SK-N-SH (cell line): Measurements from ENCODE around the gene HAND2. TPM values are rescaled to one million over a fixed set of nuclear protein-coding genes. Genes with fewer than 3 reads are reported as not detected.

Source experiments
- CTCF ChIA-PET: fragments of 300-600, 350-600 bp; formaldehyde crosslinking; extraction: SDS; loops from one replicate; lab custom pipeline; 2021; lab: Yijun Ruan, JAX
- POLR2A ChIA-PET: fragments of 350-600 bp; sonication (Branson Sonifier 250); formaldehyde crosslinking; extraction: SDS; loops from one replicate; lab custom pipeline; 2020; ENCODE audit warnings: antibody characterized with exemption, inconsistent platforms; lab: Yijun Ruan, JAX
- DNase-seq: peaks from one replicate; pipeline ENCODE4 v3.0.0; 2012
- H2AFZ ChIP-seq: fragments of 200-600 bp; sonication (generic); 2 replicates; pipeline ENCODE4 v1.8.1; 2016; ENCODE audit warnings: antibody characterized with exemption, mild to moderate bottlenecking, low read depth
- H3F3A ChIP-seq: fragments of 200-600 bp; sonication (generic); replicated peaks from 2 replicates; pipeline ENCODE3; 2016; ENCODE audit warnings: antibody characterized with exemption, mild to moderate bottlenecking; ENCODE audit not compliant: insufficient read depth
- H3K27ac ChIP-seq, 2 experiments: fragments of 200-500 bp in 1 of 2; fragments of 200-600 bp in 1 of 2; sonication (Bioruptor generic) in 1 of 2; sonication (generic), shearing (Covaris generic) in 1 of 2; 2 replicates each; pipeline versions ENCODE4 v1.5.1 to v1.6.1; 2014 to 2016; ENCODE audit warnings: low read depth in 2 of 2, inconsistent platforms in 1 of 2, low read length in 1 of 2, mild to moderate bottlenecking in 1 of 2, mixed read lengths in 1 of 2
- H3K27me3 ChIP-seq: fragments of 200-600 bp; sonication (generic), shearing (Covaris generic); 2 replicates; pipeline ENCODE4 v1.6.1; 2016; ENCODE audit warnings: mixed run types; ENCODE audit not compliant: insufficient read depth
- H3K36me3 ChIP-seq, 2 experiments: fragments of 200-500 bp in 1 of 2; fragments of 200-600 bp in 1 of 2; sonication (Bioruptor generic) in 1 of 2; sonication (generic) in 1 of 2; replicated peaks in 1 of 2; 2 replicates each; pipeline versions ENCODE3 to v1.5.1; 2014 to 2016; ENCODE audit warnings: low read length in 1 of 2, mild to moderate bottlenecking in 1 of 2; ENCODE audit not compliant: insufficient read depth in 2 of 2, control insufficient read depth in 1 of 2
- H3K4me1 ChIP-seq, 2 experiments: fragments of 200-500 bp in 1 of 2; fragments of 200-600 bp in 1 of 2; sonication (Bioruptor generic) in 1 of 2; sonication (generic), shearing (Covaris generic) in 1 of 2; 2 replicates each; pipeline versions ENCODE4 v1.5.1 to v1.6.1; 2014 to 2016; ENCODE audit warnings: low read depth in 1 of 2, low read length in 1 of 2, mixed run types in 1 of 2; ENCODE audit not compliant: insufficient read depth in 2 of 2, control insufficient read depth in 1 of 2
- H3K4me2 ChIP-seq: fragments of 200-600 bp; sonication (generic), shearing (Covaris generic); 2 replicates; pipeline ENCODE4 v1.6.1; 2017; ENCODE audit warnings: mixed run types
- H3K4me3 ChIP-seq, 2 experiments: fragments of 200-500 bp in 1 of 2; fragments of 200-600 bp in 1 of 2; sonication (Bioruptor generic) in 1 of 2; sonication (generic), shearing (Covaris generic) in 1 of 2; 2 replicates each; pipeline versions ENCODE4 v1.5.1 to v1.8.1; 2014 to 2016; ENCODE audit warnings: low read depth in 2 of 2, inconsistent platforms in 1 of 2, low read length in 1 of 2, mild to moderate bottlenecking in 1 of 2, mixed read lengths in 1 of 2, moderate library complexity in 1 of 2
- H3K79me2 ChIP-seq: fragments of 200-600 bp; sonication (generic); 2 replicates; pipeline ENCODE4 v1.8.1; 2017; ENCODE audit warnings: mild to moderate bottlenecking; ENCODE audit not compliant: insufficient read depth
- H3K9ac ChIP-seq: fragments of 200-600 bp; sonication (generic); 2 replicates; pipeline ENCODE4 v1.6.1; 2017; ENCODE audit warnings: mixed run types
- H3K9me2 ChIP-seq: fragments of 200-600 bp; sonication (generic); 2 replicates; pipeline ENCODE4 v1.6.1; 2017; ENCODE audit warnings: mixed run types
- H3K9me3 ChIP-seq: fragments of 200-600 bp; sonication (generic); 2 replicates; pipeline ENCODE4 v1.6.1; 2017; ENCODE audit warnings: mixed run types, mild to moderate bottlenecking, moderate library complexity
- H4K20me1 ChIP-seq: fragments of 200-600 bp; sonication (generic); 2 replicates; pipeline ENCODE4 v1.6.1; 2017; ENCODE audit warnings: mild to moderate bottlenecking, mixed run types; ENCODE audit not compliant: insufficient read depth
- ELF1 ChIP-seq: IDR thresholded peaks from 2 replicates; pipeline ENCODE4 v1.4.0; 2012
- EP300 ChIP-seq, 2 experiments: IDR thresholded peaks; 2 replicates each; pipeline versions ENCODE4 v1.4.0 to v1.6.1; 2012; ENCODE audit warnings: borderline replicate concordance in 1 of 2, low read depth in 1 of 2, low read length in 1 of 2
- EZH2phosphoT487 ChIP-seq: fragments of 200-600 bp; sonication (generic); IDR thresholded peaks from 2 replicates; pipeline ENCODE4 v1.6.1; 2017; ENCODE audit warnings: low read depth, mixed run types, mild to moderate bottlenecking, antibody characterized with exemption, moderate library complexity, borderline replicate concordance
- FOSL2 ChIP-seq: IDR thresholded peaks from 2 replicates; pipeline ENCODE4 v1.4.0; 2012; ENCODE audit warnings: low read depth, mild to moderate bottlenecking, moderate library complexity, borderline replicate concordance
- FOXJ3 ChIP-seq: sonication (generic); formaldehyde crosslinking; IDR thresholded peaks from 2 replicates; pipeline ENCODE4 v1.5.1; 2020; ENCODE audit warnings: mild to moderate bottlenecking, missing genetic modification reagents
- GABPA ChIP-seq: IDR thresholded peaks from 2 replicates; pipeline ENCODE4 v1.4.0; 2012; ENCODE audit warnings: low read depth, mild to moderate bottlenecking
- GATA2 ChIP-seq: sonication (generic); formaldehyde crosslinking; IDR thresholded peaks from 2 replicates; pipeline ENCODE4 v1.5.0; 2020; ENCODE audit warnings: mild to moderate bottlenecking, missing genetic modification reagents
- JUND ChIP-seq: IDR thresholded peaks from 2 replicates; pipeline ENCODE4 v1.4.0; 2012
- MAX ChIP-seq: IDR thresholded peaks from 2 replicates; pipeline ENCODE4 v1.4.0; 2012; ENCODE audit warnings: low read depth
- MXI1 ChIP-seq: IDR thresholded peaks from 2 replicates; pipeline ENCODE4 v1.6.1; 2012; ENCODE audit warnings: mild to moderate bottlenecking, low read depth, low read length, improper control_type of control experiment
- NRF1 ChIP-seq: IDR thresholded peaks from 2 replicates; pipeline ENCODE4 v1.6.1; 2012; ENCODE audit warnings: low read depth, mild to moderate bottlenecking, low read length
- PBX3 ChIP-seq: IDR thresholded peaks from 2 replicates; pipeline ENCODE4; 2012
- POLR2AphosphoS5 ChIP-seq: IDR thresholded peaks from 2 replicates; pipeline ENCODE4 v1.6.1; 2012; ENCODE audit warnings: low read depth, low read length
- RAD21 ChIP-seq: IDR thresholded peaks from 2 replicates; pipeline ENCODE4 v1.6.1; 2012; ENCODE audit warnings: mild to moderate bottlenecking, low read length
- RCOR1 ChIP-seq: fragments of 150-350 bp; IDR thresholded peaks from 2 replicates; pipeline ENCODE4 v1.6.1; 2017; ENCODE audit warnings: antibody characterized with exemption, low read length
- RFX5 ChIP-seq: IDR thresholded peaks from 2 replicates; pipeline ENCODE4 v1.6.1; 2012; ENCODE audit warnings: mild to moderate bottlenecking, improper control_type of control experiment, low read length
- RXRA ChIP-seq: IDR thresholded peaks from 2 replicates; pipeline ENCODE4 v1.4.0; 2012; ENCODE audit warnings: low read depth, mild to moderate bottlenecking, borderline replicate concordance
- SIN3A ChIP-seq: IDR thresholded peaks from 2 replicates; pipeline ENCODE4 v1.6.1; 2012; ENCODE audit warnings: low read depth, mild to moderate bottlenecking, low read length, moderate library complexity, borderline replicate concordance
- SMC3 ChIP-seq: IDR thresholded peaks from 2 replicates; pipeline ENCODE4 v1.6.1; 2012; ENCODE audit warnings: low read depth, low read length, improper control_type of control experiment
- TAF1 ChIP-seq: IDR thresholded peaks from 2 replicates; pipeline ENCODE4 v1.6.1; 2012; ENCODE audit warnings: low read depth, mild to moderate bottlenecking, low read length, moderate library complexity, borderline replicate concordance
- TCF12 ChIP-seq: IDR thresholded peaks from 2 replicates; pipeline ENCODE4 v1.4.0; 2012
- TEAD4 ChIP-seq: IDR thresholded peaks from 2 replicates; pipeline ENCODE4 v1.4.0; 2012; ENCODE audit warnings: mild to moderate bottlenecking, borderline replicate concordance; ENCODE audit not compliant: insufficient read depth
- USF2 ChIP-seq: fragments of 150-350 bp; IDR thresholded peaks from 2 replicates; pipeline ENCODE4 v1.6.1; 2017; ENCODE audit warnings: antibody characterized with exemption, low read length, low read depth, borderline replicate concordance
- YY1 ChIP-seq: IDR thresholded peaks from 2 replicates; pipeline ENCODE4 v1.4.0; 2012; ENCODE audit warnings: low read depth, mild to moderate bottlenecking
- ZBTB33 ChIP-seq: IDR thresholded peaks from 2 replicates; pipeline ENCODE4 v1.4.0; 2012; ENCODE audit warnings: low read depth, borderline replicate concordance
- WGBS: methylation state at CpG from one replicate; pipeline ENCODE4 v1.1.6; 2017; ENCODE audit warnings: low lambda C conversion rate; 5-methylcytosine and 5-hydroxymethylcytosine counted together
- polyA plus RNA-seq, 3 experiments: library from polyadenylated mRNA; depleted of rRNA; stranded (reverse); fragments of >200 nt; gene quantifications; 2 replicates each; pipeline ENCODE4 v1.2.3, GENCODE V29; 2012
- TF ChIP-seq, protein P1 (sequence below): fragments of 150-350 bp; IDR thresholded peaks from 2 replicates; pipeline ENCODE4 v1.6.1; 2016; ENCODE audit warnings: mild to moderate bottlenecking, low read depth, low read length
- TF ChIP-seq, protein P2 (sequence below): fragments of 200-600 bp; sonication (generic); IDR thresholded peaks from 2 replicates; pipeline ENCODE4 v1.6.1; 2017; ENCODE audit warnings: antibody characterized with exemption, mild to moderate bottlenecking, moderate library complexity

Gene HAND2
- polyA plus RNA-seq, 1 of the 3 experiments (the other 2 are of a cell fraction): 106 TPM

- ChIA-PET POLR2A (interaction anchor here (0.6 to 7.8 kb wide), 15 partner anchors 8 to 666 kb away, joined by 3 to 76 read pairs (median 6); partner anchors contain the start of gene HAND2), CTCF (interaction anchor here (0.7 to 6.0 kb wide), 19 partner anchors 9 to 782 kb away, joined by 3 to 57 read pairs (median 4); no protein-coding TSS in a partner anchor)
- Histone ChIP-seq H3K9me2 (no peaks in the 10 kb centered on the region), H3K4me1 (peaks cover 11 to 34% of the 10 kb centered on the region in 2 experiments; a peak in 3 of 4 replicates), H3K79me2 (peaks cover 84% of the 10 kb centered on the region), H2AFZ (peak overlapping the region; percentile 73; the same call in 1 of the 2 replicates), H3K36me3 (peaks cover 4 to 67% of the 10 kb centered on the region in 2 experiments), H3K4me2 (peak overlapping the region; percentile 90), H3K27ac (peak overlapping the region; percentile 91 to 99), H3K27me3 (no peaks in the 10 kb centered on the region), H3F3A (peaks cover 5% of the 10 kb centered on the region), H3K9me3 (no peaks in the 10 kb centered on the region), H3K4me3 (peak overlapping the region; percentile 56 to 61), H3K9ac (peak overlapping the region; percentile 98; the same call in 1 of the 2 replicates), H4K20me1 (no peaks in the 10 kb centered on the region)
- 20% methylated on average over 12 of the region's 12 CpGs for WGBS
- DNase-seq: peak; percentile 72
- TF ChIP-seq RFX5 (no peak), RCOR1 (no peak), GATA2 (no peak), TCF12 (peak; percentile 42; the same call in 1 of the 2 replicates), MAX (peak; percentile 86), FOSL2 (no peak), YY1 (no peak), JUND (no peak), NRF1 (no peak), SIN3A (no peak), TAF1 (peak; percentile 78), ELF1 (no peak), RAD21 (peak; percentile 42), RXRA (no peak), EP300 (IDR thresholded peaks at IDR 0.05; ENCODE audit: borderline replicate concordance in 1 of 2, low read depth in 1 of 2, low read length in 1 of 2) (peak; percentile 19 to 55; a peak in 1 of 4 replicates), TEAD4 (no peak), POLR2AphosphoS5 (peak; percentile 66), EZH2phosphoT487 (no peak), GABPA (no peak), PBX3 (peak; percentile 22; the same call in 1 of the 2 replicates), USF2 (no peak), MXI1 (0 out of 2 replicates have a peak, but pooled peaks have one; percentile 26), SMC3 (0 out of 2 replicates have a peak, but pooled peaks have one; percentile 9), FOXJ3 (no peak), ZBTB33 (no peak)
- TF ChIP-seq, protein P1, sequence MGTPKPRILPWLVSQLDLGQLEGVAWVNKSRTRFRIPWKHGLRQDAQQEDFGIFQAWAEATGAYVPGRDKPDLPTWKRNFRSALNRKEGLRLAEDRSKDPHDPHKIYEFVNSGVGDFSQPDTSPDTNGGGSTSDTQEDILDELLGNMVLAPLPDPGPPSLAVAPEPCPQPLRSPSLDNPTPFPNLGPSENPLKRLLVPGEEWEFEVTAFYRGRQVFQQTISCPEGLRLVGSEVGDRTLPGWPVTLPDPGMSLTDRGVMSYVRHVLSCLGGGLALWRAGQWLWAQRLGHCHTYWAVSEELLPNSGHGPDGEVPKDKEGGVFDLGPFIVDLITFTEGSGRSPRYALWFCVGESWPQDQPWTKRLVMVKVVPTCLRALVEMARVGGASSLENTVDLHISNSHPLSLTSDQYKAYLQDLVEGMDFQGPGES: no peak
- TF ChIP-seq, protein P2, sequence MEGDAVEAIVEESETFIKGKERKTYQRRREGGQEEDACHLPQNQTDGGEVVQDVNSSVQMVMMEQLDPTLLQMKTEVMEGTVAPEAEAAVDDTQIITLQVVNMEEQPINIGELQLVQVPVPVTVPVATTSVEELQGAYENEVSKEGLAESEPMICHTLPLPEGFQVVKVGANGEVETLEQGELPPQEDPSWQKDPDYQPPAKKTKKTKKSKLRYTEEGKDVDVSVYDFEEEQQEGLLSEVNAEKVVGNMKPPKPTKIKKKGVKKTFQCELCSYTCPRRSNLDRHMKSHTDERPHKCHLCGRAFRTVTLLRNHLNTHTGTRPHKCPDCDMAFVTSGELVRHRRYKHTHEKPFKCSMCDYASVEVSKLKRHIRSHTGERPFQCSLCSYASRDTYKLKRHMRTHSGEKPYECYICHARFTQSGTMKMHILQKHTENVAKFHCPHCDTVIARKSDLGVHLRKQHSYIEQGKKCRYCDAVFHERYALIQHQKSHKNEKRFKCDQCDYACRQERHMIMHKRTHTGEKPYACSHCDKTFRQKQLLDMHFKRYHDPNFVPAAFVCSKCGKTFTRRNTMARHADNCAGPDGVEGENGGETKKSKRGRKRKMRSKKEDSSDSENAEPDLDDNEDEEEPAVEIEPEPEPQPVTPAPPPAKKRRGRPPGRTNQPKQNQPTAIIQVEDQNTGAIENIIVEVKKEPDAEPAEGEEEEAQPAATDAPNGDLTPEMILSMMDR: peak; percentile 76
These were observed 6.9 kb upstream of the HAND2 start for GRCh38 chr4:173536808-173537429.
